Activated CD8-positive, alpha-beta memory T cell treated with anti-CD3 and anti-CD28 coated beads, Interleukin-2, amount 10 ng/mL, durations not matched to agents 7 days and 5 days (primary cell): ENCODE results near the gene NLRC5. TPM values are rescaled to one million over a fixed set of nuclear protein-coding genes. Genes with fewer than 3 reads are reported as not detected.
"Not testable (repeated sequence)": the region's sequence is repeated elsewhere in the genome, so short reads cannot be mapped to it uniquely, and the experiment has no call there.

Experiments used
- ATAC-seq: fragments of 150-1000 bp; cut with Tn5 transposase; one replicate; pipeline ENCODE4 v1.10.0; 2021; ENCODE audit warnings: moderate library complexity
- CTCF ChIA-PET: fragments of 350-600 bp; sonication (Branson Sonifier 250); formaldehyde crosslinking; loops from one replicate; lab custom pipeline; 2021; ENCODE audit warnings: antibody characterized with exemption; lab: Charles Lee
- DNase-seq: peaks from one replicate; pipeline ENCODE4 v3.0.0-alpha.2; 2020
- H3K27ac Mint-ChIP-seq: one replicate; pipeline ENCODE4 v1.8.0; 2021; ENCODE audit warnings: mild to moderate bottlenecking, mixed read lengths
- H3K27me3 Mint-ChIP-seq: one replicate; pipeline ENCODE4 v1.8.0; 2021; ENCODE audit warnings: mixed read lengths
- H3K36me3 Mint-ChIP-seq: one replicate; pipeline ENCODE4 v1.8.0; 2021; ENCODE audit warnings: mild to moderate bottlenecking, mixed read lengths
- H3K4me1 Mint-ChIP-seq: one replicate; pipeline ENCODE4 v1.8.0; 2021; ENCODE audit warnings: mixed read lengths
- H3K4me3 Mint-ChIP-seq: one replicate; pipeline ENCODE4 v1.8.0; 2021; ENCODE audit warnings: mild to moderate bottlenecking, moderate library complexity, mixed read lengths
- H3K9me3 Mint-ChIP-seq: one replicate; pipeline ENCODE4 v1.8.0; 2022; ENCODE audit warnings: low read depth, mixed read lengths
- total RNA-seq, 2 experiments: library from RNA; stranded (reverse); gene quantifications; one replicate each; pipeline ENCODE4 v1.2.3, GENCODE V29; 2021

Gene NLRC5
- total RNA-seq, 2 experiments from 2014 or later = 156 to 287 TPM

DNA sequence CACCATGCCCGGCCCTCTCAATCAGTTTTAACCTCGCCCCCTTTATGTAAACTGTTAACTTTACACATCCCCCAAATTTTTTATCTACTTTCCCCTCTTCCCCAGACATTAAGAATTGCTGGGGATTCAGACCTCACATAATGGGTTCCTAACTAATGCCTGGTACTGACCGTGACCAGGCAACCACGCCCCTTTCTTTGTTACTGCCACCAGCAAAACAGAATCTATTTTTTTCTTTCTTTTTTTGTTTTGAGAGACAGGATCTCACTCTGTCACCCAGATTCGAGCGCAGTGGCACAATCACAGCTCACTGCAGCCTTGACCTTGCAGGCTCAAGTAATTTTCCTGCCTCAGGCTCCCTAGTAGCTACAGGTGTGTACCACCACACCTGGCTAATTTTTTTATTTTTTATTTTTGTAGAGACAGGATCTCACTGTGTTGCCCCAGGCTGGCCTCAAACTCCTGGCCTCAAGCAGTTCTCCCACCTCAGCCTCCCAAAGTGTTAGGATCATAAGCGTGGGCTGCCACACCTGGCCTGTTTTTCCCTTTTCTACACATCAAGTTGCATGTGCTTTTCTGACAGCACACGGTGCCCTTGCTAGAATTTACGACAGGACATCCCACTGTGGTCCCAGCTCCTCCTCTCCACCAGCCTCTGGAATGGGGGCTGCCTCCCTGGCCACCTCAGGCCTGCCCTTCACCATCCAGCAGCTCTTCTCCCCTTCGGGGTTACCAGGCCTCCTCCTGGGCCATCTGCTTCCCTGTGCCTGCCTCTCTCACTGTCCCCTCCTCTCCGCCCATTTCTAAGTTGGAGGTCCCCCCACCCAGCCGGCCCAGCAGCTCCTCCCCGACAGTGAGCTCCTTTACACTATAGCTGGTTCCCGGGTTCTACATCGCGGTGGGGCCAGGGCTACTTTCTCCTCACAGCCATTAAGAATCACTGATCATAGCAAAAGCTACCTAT, 113.8 kb downstream of the NLRC5 start:
- no peak for DNase-seq
- Mint-ChIP-seq H3K27me3 (peaks cover 12% of the 10 kb centered on the region), H3K36me3 (no peaks in the 10 kb centered on the region), H3K9me3 (no peaks in the 10 kb centered on the region), H3K4me1 (peaks cover 37% of the 10 kb centered on the region), H3K4me3 (no peak overlapping the region), H3K27ac (no peak overlapping the region)
- CTCF ChIA-PET = interaction anchor here (1.2 to 3.8 kb wide), 3 partner anchors 11 to 64 kb away, joined by 3 to 17 read pairs (median 4); partner anchors contain the start of gene CPNE2
- no peak for ATAC-seq

DNA sequence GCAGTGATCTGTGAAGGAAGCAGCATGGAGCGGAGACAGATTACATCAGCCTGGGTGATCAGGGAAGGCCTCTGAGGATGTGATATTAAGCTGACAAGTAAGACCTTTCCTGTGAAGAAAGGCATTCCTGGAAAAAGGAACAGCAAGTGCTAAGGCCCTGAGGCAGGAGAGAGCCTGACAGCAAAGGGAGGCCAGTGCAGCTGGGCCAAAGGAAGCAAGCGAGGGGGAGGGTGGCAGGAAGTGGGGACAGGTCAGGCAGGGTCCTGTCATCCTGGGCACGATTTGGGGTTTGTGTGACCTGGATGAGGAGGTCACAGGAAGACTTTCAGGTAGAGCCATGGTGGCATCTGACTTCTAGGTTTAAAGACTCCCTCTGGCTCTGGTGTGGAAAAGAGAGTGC, 115.3 kb downstream of the NLRC5 start:
- Mint-ChIP-seq H3K27me3 (peaks cover 14% of the 10 kb centered on the region), H3K9me3 (no peaks in the 10 kb centered on the region), H3K27ac (no peak overlapping the region), H3K36me3 (no peaks in the 10 kb centered on the region), H3K4me1 (peaks cover 36% of the 10 kb centered on the region), H3K4me3 (no peak overlapping the region)
- peak; percentile 70 for DNase-seq
- CTCF ChIA-PET = interaction anchor here (1.0 to 2.0 kb wide), 2 partner anchors 12 to 24 kb away, joined by 3 to 8 read pairs; partner anchors contain the start of gene CPNE2
- peak; percentile 46 for ATAC-seq

DNA sequence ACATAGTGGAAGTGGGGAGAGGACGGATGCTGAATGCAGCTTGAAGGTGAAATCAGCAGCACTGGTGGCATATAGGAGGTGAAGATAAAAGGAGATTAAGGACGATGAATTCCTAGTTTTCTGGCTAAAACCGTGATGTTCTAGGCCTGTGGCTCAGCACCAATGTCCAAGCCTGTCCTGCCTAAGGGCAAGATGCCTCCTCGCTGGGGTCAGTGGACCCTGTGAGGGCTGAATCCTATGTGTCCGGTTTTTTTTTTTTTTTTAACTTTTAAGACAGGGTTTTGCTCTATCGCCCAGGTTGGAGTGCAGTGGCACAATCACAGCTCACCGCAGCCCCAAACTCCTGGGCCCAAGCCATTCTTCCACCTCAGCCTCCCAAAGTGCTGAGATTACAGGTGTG, 115.8 kb downstream of the NLRC5 start:
- H3K9me3 Mint-ChIP-seq = no peaks in the 10 kb centered on the region
- no peaks in the 10 kb centered on the region for H3K36me3 Mint-ChIP-seq
- no peak overlapping the region for H3K4me3 Mint-ChIP-seq
- no peak for ATAC-seq
- CTCF ChIA-PET = interaction anchor here (1.0 to 2.0 kb wide), 2 partner anchors 12 to 24 kb away, joined by 3 to 8 read pairs; partner anchors contain the start of gene CPNE2
- peaks cover 36% of the 10 kb centered on the region for H3K4me1 Mint-ChIP-seq
- peaks cover 10% of the 10 kb centered on the region for H3K27me3 Mint-ChIP-seq
- H3K27ac Mint-ChIP-seq = no peak overlapping the region
- no peak for DNase-seq

DNA sequence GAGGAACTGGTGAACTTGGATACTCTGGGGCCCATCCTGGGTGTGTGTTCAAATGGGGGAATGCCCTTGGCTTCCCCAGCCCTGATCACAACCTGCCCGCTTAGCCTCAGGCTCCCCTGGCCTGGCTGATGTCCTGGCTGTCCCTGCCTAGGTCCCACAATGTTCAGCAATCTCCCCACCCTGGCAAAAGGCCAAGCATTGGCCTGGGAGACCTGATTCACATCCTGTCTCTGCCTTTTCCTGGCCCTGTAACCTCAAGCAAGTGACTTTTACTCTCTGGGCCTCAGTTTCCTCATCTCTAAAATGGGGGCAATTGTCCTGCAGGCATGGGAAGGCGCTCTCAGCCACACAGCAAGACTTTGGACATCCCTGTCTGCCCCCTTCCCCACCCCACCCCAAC, 117.4 kb downstream of the NLRC5 start:
- Mint-ChIP-seq H3K27ac (no peak overlapping the region), H3K4me1 (peaks cover 36% of the 10 kb centered on the region), H3K4me3 (no peak overlapping the region), H3K27me3 (peaks cover 5% of the 10 kb centered on the region), H3K9me3 (no peaks in the 10 kb centered on the region), H3K36me3 (no peaks in the 10 kb centered on the region)
- no peak for ATAC-seq
- CTCF ChIA-PET = interaction anchor here (0.6 to 1.7 kb wide), 4 partner anchors 14 to 76 kb away, joined by 3 to 6 read pairs (median 4); partner anchors contain the start of gene CPNE2
- DNase-seq = no peak

DNA sequence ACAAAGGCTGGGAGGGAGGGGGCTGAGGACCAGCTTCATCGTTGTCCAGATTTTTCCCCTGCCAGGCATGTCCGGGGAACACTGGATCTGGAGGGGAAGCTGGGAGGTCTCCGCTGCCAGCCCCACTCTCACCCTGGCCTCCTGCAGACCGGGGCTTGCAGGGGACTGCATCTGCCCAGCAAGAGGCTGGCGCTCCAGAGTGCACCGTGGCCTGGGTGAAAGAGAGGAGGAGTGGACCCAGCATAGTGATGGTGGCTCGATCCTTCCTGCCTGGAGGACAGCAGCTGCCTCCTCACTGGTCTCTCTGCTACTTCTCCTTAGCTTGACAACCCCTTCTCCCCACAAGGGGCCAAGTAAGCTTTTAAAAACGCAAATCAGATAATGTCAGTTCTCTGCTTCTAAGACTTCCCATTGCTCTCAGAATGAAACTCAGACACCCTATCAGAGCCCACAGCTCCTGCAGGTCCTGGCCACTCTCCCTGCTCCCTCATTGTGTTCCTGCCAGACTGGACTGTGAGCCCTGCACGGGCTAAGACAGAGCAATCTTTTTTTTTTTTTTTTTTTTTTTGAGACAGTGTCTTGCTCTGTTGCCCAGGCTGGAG, 118.1 kb downstream of the NLRC5 start:
- Mint-ChIP-seq H3K4me1 (peaks cover 36% of the 10 kb centered on the region), H3K4me3 (no peak overlapping the region), H3K9me3 (no peaks in the 10 kb centered on the region), H3K36me3 (no peaks in the 10 kb centered on the region), H3K27me3 (peaks cover 5% of the 10 kb centered on the region), H3K27ac (no peak overlapping the region)
- CTCF ChIA-PET = interaction anchor here (0.6 to 1.7 kb wide), 5 partner anchors 15 to 914 kb away, joined by 3 to 6 read pairs (median 4); partner anchors contain the start of gene CPNE2
- DNase-seq (no peak), ATAC-seq (no peak)

DNA sequence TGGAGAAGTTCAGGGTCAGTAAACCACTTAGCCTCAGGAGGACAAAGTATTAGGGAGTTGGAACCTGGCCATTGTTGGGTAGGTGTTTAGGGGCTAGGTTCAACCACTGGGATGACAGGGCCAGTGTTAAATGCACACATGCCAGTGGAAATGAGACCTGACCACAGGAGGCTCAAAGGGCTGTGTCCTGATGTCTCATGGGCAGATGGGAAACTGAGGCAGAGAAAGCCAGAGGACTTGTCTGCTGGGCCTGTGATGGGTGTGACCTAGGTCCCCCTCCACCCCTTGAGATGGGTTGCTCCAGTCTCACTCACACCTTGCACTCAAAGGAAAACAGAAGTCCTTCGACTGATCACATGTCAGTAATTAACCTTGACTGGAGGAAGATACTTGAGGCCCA, 119.1 kb downstream of the NLRC5 start:
- Mint-ChIP-seq H3K4me1 (peaks cover 33% of the 10 kb centered on the region), H3K27ac (no peak overlapping the region)

DNA sequence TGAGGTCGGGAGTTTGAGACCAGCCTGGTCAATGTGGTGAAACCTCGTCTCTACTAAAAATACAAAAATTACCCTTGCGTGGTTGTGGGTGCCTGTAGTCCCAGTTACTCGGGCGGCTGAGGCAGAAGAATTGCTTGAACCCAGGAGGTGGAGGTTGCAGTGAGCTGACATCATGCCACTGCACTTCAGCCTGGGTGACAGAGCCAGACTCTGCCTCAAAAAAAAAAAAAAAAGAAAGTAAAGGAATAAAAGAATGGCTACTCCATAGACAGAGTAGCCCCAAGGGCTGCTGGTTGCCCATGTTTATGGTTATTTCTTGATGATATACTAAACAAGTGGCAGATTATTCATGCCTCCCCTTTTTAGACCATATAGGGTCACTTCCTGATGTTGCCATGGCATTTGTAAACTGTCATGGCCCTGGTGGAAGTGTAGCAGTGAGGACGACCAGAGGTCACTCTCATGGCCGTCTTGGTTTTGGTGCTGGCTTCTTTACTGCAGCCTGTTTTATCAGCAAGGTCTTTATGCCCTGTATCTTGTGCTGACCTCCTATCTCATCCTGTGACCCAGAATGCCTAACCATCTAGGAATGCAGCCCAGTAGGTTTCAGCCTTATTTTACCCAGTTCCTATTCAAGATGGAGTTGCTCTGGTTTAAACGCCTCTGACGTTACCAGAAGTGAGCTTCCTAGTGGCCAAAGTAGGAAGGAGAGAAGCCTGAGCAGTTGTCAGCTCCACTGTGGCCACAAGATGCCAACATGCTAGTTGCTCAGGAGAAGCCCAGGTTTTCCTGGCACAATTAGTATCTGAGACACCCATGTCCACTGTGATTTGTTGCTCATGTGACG, 120.1 kb downstream of the NLRC5 start:
- H3K27me3 Mint-ChIP-seq, H3K36me3 Mint-ChIP-seq, ATAC-seq, H3K4me3 Mint-ChIP-seq, DNase-seq, H3K27ac Mint-ChIP-seq, H3K9me3 Mint-ChIP-seq: not testable (repeated sequence)
- H3K4me1 Mint-ChIP-seq = peaks cover 30% of the 10 kb centered on the region
- CTCF ChIA-PET = interaction anchor here (0.6 to 1.9 kb wide), 3 partner anchors 15 to 17 kb away, joined by 3 to 9 read pairs (median 3); partner anchors contain the start of gene CPNE2

More for the DNA sequence above, 119.1 kb downstream of the NLRC5 start:
- Mint-ChIP-seq H3K36me3 (no peaks in the 10 kb centered on the region), H3K4me3 (no peak overlapping the region), H3K27me3 (peaks cover 5% of the 10 kb centered on the region), H3K9me3 (no peaks in the 10 kb centered on the region)
- no peak for DNase-seq
- CTCF ChIA-PET = interaction anchor here (0.6 to 1.0 kb wide), 2 partner anchors 16 to 913 kb away, joined by 3 read pairs; partner anchors contain the start of gene CPNE2
- ATAC-seq = no peak

DNA sequence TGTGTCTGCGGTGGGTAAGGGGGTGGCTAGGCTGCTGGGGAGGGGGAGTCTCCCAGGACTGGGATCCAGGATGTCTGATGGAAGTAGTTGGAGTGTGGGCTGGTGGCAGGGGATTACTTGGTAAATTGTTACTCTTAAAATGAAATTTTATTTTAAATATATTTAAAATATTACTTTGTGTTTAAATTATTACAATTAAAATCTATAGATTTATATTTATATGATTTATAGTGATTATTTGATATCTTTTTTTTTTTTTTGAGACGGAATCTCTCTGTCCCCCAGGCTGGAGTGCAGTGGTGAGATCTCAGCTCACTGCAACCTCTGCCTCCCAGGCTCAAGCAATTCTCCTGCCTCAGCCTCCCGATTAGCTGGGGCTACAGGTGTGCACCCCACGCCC, 121.6 kb downstream of the NLRC5 start:
- no peak for DNase-seq
- Mint-ChIP-seq H3K27ac (no peak overlapping the region), H3K4me3 (no peak overlapping the region), H3K36me3 (no peaks in the 10 kb centered on the region), H3K9me3 (no peaks in the 10 kb centered on the region), H3K4me1 (peaks cover 20% of the 10 kb centered on the region), H3K27me3 (peaks cover 5% of the 10 kb centered on the region)
- ATAC-seq = no peak
- CTCF ChIA-PET = interaction anchor here (1.9 kb wide), 1 partner anchor 18 kb away, joined by 9 read pairs; the partner anchor contains the start of gene CPNE2

DNA sequence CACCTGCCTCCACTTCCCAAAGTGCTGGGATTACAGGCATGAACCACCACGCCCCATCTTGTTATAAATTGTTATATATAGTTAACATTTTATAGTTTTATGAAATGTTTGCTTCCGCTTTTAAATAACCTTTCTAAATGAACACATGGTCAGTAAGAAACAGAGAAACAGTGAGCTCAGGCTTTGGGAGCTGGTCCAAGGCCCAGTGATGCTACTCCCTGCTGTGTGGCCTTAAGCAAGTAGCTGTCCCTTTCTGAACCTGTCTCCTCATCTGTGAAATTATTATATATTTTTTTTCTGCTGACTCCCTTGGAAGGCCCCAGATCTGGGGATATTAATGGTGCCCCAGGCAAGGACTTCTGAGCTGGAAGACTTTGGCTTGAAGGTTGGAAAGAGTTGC, 122.1 kb downstream of the NLRC5 start:
- Mint-ChIP-seq H3K4me3 (no peak overlapping the region), H3K4me1 (peaks cover 18% of the 10 kb centered on the region), H3K27me3 (peaks cover 5% of the 10 kb centered on the region), H3K36me3 (no peaks in the 10 kb centered on the region), H3K9me3 (no peaks in the 10 kb centered on the region), H3K27ac (no peak overlapping the region)
- no peak for ATAC-seq
- CTCF ChIA-PET = interaction anchor here (0.7 to 0.8 kb wide), 4 partner anchors 9 to 55 kb away, joined by 3 read pairs; partner anchors contain the start of gene CPNE2
- DNase-seq = no peak

DNA sequence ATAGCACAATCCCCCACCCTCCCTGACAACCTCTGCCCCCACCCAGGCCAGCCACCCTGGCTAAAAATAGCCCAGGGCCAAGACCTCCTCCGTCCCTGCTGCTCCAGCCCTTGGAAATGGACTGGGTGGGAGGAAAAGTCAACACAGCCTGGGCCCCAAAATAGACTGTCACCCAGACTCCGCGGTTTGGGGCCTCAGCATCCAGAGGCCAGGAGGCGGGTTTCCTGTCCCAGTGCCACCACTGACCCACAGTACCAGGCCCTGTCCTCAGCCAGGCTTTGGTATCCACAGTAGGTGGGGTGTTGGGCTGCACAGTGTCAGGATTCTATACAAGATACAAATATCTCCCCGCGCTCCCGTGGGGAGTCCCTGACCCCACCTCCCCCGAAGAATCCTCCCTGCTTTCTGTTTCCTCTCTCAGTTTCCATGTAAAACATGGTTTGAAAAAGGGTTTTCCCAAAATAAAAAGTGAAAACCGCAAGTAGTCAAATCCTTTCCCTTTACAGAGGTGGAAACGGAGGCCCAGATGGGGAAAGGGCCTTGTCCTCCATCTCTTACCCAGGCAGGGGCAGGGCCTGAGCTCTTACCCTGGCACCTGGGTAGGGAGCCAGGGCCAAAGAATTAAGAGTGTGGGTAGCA, 123.2 kb downstream of the NLRC5 start:
- Mint-ChIP-seq H3K27ac (no peak overlapping the region), H3K9me3 (no peaks in the 10 kb centered on the region), H3K27me3 (peaks cover 5% of the 10 kb centered on the region), H3K4me3 (no peak overlapping the region), H3K36me3 (no peaks in the 10 kb centered on the region), H3K4me1 (peaks cover 8% of the 10 kb centered on the region)
- no peak for ATAC-seq
- CTCF ChIA-PET = no interaction called here
- no peak for DNase-seq

DNA sequence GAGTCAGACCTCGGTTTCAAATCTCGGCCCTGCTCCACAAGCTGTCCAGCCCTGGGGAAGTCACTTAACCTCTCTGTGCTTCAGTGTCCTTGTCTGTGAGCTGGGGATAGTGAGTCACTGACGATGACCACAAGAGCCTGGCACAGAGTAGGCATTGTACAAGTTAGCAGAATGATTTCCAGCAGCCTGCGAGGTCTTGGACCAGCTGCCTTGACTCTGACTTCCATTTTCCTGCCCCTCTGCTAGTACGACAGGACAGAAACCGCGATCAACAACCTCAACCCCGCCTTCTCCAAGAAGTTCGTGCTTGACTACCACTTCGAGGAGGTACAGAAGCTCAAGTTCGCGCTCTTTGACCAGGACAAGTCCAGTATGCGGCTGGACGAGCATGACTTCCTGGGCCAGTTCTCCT, 123.7 kb downstream of the NLRC5 start:
- ATAC-seq (no peak), DNase-seq (no peak)
- H3K27me3 Mint-ChIP-seq = peaks cover 5% of the 10 kb centered on the region
- H3K9me3 Mint-ChIP-seq = no peaks in the 10 kb centered on the region
- CTCF ChIA-PET = interaction anchor here (1.1 kb wide), 1 partner anchor 28 kb away, joined by 4 read pairs; no protein-coding TSS in a partner anchor
- peak overlapping the region; percentile 24 for H3K27ac Mint-ChIP-seq
- no peaks in the 10 kb centered on the region for H3K36me3 Mint-ChIP-seq
- H3K4me1 Mint-ChIP-seq = peaks cover 7% of the 10 kb centered on the region
- H3K4me3 Mint-ChIP-seq = no peak overlapping the region

DNA sequence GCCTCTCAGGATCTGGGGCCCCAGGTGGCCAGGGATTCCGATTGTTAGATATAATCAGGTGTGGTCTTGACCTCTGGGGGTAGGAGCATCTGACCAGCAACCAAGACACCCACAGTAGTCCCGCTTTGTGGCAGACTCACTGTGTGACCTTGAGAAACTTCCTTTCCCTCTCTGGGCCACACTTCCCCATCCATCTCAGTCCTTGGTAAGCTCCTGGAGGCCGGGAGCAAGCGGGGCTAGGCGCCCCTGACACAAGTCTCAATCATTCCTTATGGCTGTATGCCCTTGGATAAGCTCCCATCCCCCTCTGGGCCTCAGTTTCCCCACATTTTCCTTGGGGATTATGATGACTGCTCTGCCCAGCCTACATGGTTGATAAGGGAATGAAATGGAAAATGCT, 124.3 kb downstream of the NLRC5 start:
- Mint-ChIP-seq H3K4me1 (peaks cover 3% of the 10 kb centered on the region), H3K27ac (no peak overlapping the region)
- CTCF ChIA-PET = interaction anchor here (1.1 to 1.7 kb wide), 2 partner anchors 15 to 29 kb away, joined by 3 to 4 read pairs; no protein-coding TSS in a partner anchor

More for the DNA sequence above, 124.3 kb downstream of the NLRC5 start:
- ATAC-seq (no peak), DNase-seq (no peak)
- peaks cover 2% of the 10 kb centered on the region for H3K27me3 Mint-ChIP-seq
- no peaks in the 10 kb centered on the region for H3K9me3 Mint-ChIP-seq
- no peaks in the 10 kb centered on the region for H3K36me3 Mint-ChIP-seq
- no peak overlapping the region for H3K4me3 Mint-ChIP-seq
